Hematopoietic multipotent progenitor cell treated with erythropoietin and hydrocortisone succinate and interleukin-3 and kit ligand, for 17 days (in vitro differentiated cells): ENCODE results near the gene TUT7.
"Not testable (repeated sequence)": the region's sequence is repeated elsewhere in the genome, so short reads cannot be mapped to it uniquely, and the experiment has no call there.

Source experiments
- DNase-seq: peaks from one replicate; pipeline ENCODE4 v3.0.0-alpha.2; 2015; ENCODE audit warnings: low spot score

Gene TUT7

GRCh38 chr9:86354011-86354817 is at the start of gene TUT7:
TUT7 (minus strand) TSS chr9:86354410; CDS start chr9:86353199, 1,211 bp downstream.
- peak; percentile 96 for DNase-seq

GRCh38 chr9:86402591-86402990 is 48.4 kb upstream of the TUT7 start:
- DNase-seq: no peak

GRCh38 chr9:86396412-86396811 is 42.2 kb upstream of the TUT7 start:
- no peak for DNase-seq

- DNase-seq: not testable (repeated sequence)
Measured at GRCh38 chr9:86390184-86390583, 36.0 kb upstream of the TUT7 start.

- DNase-seq: no peak
Measured at GRCh38 chr9:86389628-86390027, 35.4 kb upstream of the TUT7 start.

- DNase-seq: no peak
Measured at GRCh38 chr9:86387376-86387775, 33.2 kb upstream of the TUT7 start.

- DNase-seq: not testable (repeated sequence)
Measured at GRCh38 chr9:86383000-86383399, 28.8 kb upstream of the TUT7 start.

GRCh38 chr9:86376016-86376415 is 21.8 kb upstream of the TUT7 start:
- no peak for DNase-seq

GRCh38 chr9:86369810-86370209 is 15.6 kb upstream of the TUT7 start:
- no peak for DNase-seq

GRCh38 chr9:86368871-86369521 is 14.8 kb upstream of the TUT7 start:
- DNase-seq: no peak

- no peak for DNase-seq
Measured at GRCh38 chr9:86361176-86361575, 7.0 kb upstream of the TUT7 start.

- no peak for DNase-seq
Measured at GRCh38 chr9:86359151-86359879, 5.1 kb upstream of the TUT7 start.

- DNase-seq: no peak
Measured at GRCh38 chr9:86356871-86357866, 3.0 kb upstream of the TUT7 start.

- DNase-seq: peak; percentile 72
Measured at GRCh38 chr9:86355814-86356213, 1.6 kb upstream of the TUT7 start.

- DNase-seq: no peak
Measured at GRCh38 chr9:86354818-86355309, 654 bp upstream of the TUT7 start.

- peak; percentile 68 for DNase-seq
Measured at GRCh38 chr9:86353655-86354010, 577 bp downstream of the TUT7 start.

- DNase-seq: peak; percentile 66
Measured at GRCh38 chr9:86352440-86353077, 1.7 kb downstream of the TUT7 start.

GRCh38 chr9:86351880-86352279 is 2.3 kb downstream of the TUT7 start:
- peak; percentile 52 for DNase-seq

GRCh38 chr9:86350006-86350760 is 4.0 kb downstream of the TUT7 start:
- no peak for DNase-seq

- no peak for DNase-seq
Measured at GRCh38 chr9:86349271-86349670, 4.9 kb downstream of the TUT7 start.
